ENCODE data around the gene KCND3. TPM values are rescaled to one million over a fixed set of nuclear protein-coding genes. Genes with fewer than 3 reads are reported as not detected.

KCND3 gene
- total RNA-seq, 1 donor from 2014 or later = 0.86 TPM

- Mint-ChIP-seq H3K27me3 (ENCODE audit: low read depth) (peaks cover 90% of the 10 kb centered on the region), H3K9me3 (no peaks in the 10 kb centered on the region), H3K36me3 (ENCODE audit: low read depth) (no peaks in the 10 kb centered on the region), H3K4me3 (peak overlapping the region; percentile 84), H3K27ac (ENCODE audit: unreplicated experiment) (no peak overlapping the region), H3K4me1 (peaks cover 11% of the 10 kb centered on the region)
- no peak for TF ChIP-seq CTCF (conservative IDR thresholded peaks at IDR 0.05)
- DNase-seq (ENCODE audit: low read depth, low spot score) = peak; percentile 3
These were observed 570 bp downstream of the KCND3 start for GRCh38 chr1:111988743-111989453.

DNA sequence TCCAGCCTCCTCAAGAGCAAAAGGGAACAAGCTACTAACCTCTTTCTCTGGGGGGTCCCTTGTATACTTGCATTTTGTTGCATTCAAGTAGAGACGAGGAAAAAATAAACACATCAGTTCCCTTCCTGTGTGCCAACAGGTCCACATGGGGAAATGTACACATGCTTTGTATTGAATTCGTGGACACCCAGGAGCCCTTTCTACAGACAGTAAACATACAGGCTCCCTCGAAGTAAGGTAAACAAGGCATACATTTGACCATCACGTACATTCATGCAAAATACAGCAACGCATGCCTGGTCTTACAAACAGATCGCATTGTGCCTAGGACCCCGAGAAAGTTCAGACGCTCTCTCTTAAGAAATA lies 1.1 kb downstream of the KCND3 start:
- H3K4me1 Mint-ChIP-seq = peaks cover 11% of the 10 kb centered on the region
- peaks cover 90% of the 10 kb centered on the region for H3K27me3 Mint-ChIP-seq (ENCODE audit: low read depth)
- no peaks in the 10 kb centered on the region for H3K9me3 Mint-ChIP-seq
- no peak for TF ChIP-seq CTCF (conservative IDR thresholded peaks at IDR 0.05)
- H3K27ac Mint-ChIP-seq (ENCODE audit: unreplicated experiment) = no peak overlapping the region
- H3K4me3 Mint-ChIP-seq = peak overlapping the region; percentile 84
- DNase-seq (ENCODE audit: low read depth, low spot score) = no peak
- no peaks in the 10 kb centered on the region for H3K36me3 Mint-ChIP-seq (ENCODE audit: low read depth)

DNA sequence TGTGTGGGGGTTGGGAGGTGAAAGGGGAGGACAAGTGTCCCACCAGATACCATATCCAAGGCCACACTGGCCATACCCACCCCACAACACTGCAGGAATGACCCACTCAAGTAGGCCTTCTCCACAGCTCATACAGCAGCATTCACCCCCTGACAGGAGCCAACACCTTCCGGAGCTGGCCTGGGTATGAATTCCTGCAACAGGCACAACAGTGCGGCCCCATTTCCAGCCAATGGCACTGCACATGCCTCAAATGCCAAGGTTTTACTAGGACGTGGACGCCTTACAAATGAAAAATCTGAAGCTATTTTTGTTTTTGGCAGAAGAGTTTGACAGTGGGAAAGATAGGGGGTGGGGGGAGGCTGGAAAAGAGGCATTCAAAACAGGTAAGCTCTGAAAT lies 2.0 kb downstream of the KCND3 start:
- H3K4me1 Mint-ChIP-seq = peaks cover 11% of the 10 kb centered on the region
- no peak overlapping the region for H3K4me3 Mint-ChIP-seq
- DNase-seq (ENCODE audit: low read depth, low spot score) = no peak
- peaks cover 88% of the 10 kb centered on the region for H3K27me3 Mint-ChIP-seq (ENCODE audit: low read depth)
- TF ChIP-seq CTCF (conservative IDR thresholded peaks at IDR 0.05) = no peak
- no peaks in the 10 kb centered on the region for H3K9me3 Mint-ChIP-seq
- no peaks in the 10 kb centered on the region for H3K36me3 Mint-ChIP-seq (ENCODE audit: low read depth)
- H3K27ac Mint-ChIP-seq (ENCODE audit: unreplicated experiment) = no peak overlapping the region

GRCh38 chr1:111983500-111983899 lies 6.0 kb downstream of the KCND3 start:
- DNase-seq (ENCODE audit: low read depth, low spot score) = no peak
- TF ChIP-seq CTCF (conservative IDR thresholded peaks at IDR 0.05) = no peak
- Mint-ChIP-seq H3K36me3 (ENCODE audit: low read depth) (no peaks in the 10 kb centered on the region), H3K4me3 (no peak overlapping the region), H3K4me1 (peaks cover under 1% of the 10 kb centered on the region), H3K27ac (ENCODE audit: unreplicated experiment) (no peak overlapping the region), H3K27me3 (ENCODE audit: low read depth) (peaks cover 82% of the 10 kb centered on the region), H3K9me3 (no peaks in the 10 kb centered on the region)

DNA sequence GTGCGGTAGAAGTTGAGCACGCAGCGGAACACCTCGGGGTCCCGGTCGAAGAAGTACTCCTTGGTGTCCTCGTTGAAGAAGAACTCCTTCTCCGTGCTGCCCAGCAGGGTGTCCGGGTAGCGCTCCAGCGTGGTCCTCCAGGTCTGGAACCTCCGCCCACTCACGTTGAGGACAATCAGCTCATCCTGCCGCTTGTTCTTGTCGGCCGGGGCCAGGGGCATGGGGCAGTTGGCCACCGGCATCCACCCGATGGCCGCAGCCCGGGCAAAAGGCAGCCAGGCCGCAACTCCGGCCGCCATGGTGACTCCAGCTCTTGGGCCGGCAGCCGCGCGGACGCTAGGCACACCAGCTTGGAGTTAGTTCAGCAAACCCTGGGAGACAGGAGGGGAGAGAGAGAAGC lies 7.0 kb downstream of the KCND3 start:
- DNase-seq (ENCODE audit: low read depth, low spot score) = no peak
- no peak overlapping the region for H3K27ac Mint-ChIP-seq (ENCODE audit: unreplicated experiment)
- no peaks in the 10 kb centered on the region for H3K36me3 Mint-ChIP-seq (ENCODE audit: low read depth)
- peaks cover 81% of the 10 kb centered on the region for H3K27me3 Mint-ChIP-seq (ENCODE audit: low read depth)
- H3K4me1 Mint-ChIP-seq = no peaks in the 10 kb centered on the region
- TF ChIP-seq CTCF (conservative IDR thresholded peaks at IDR 0.05) = no peak
- H3K9me3 Mint-ChIP-seq = no peaks in the 10 kb centered on the region
- H3K4me3 Mint-ChIP-seq = no peak overlapping the region
